Peyer's patch (tissue), 4 donors: Measurements from ENCODE around the gene KCNB1.
"Not testable (repeated sequence)": the region's sequence is repeated elsewhere in the genome, so short reads cannot be mapped to it uniquely, and the experiment has no call there.

ENCODE experiments used
- POLR2A ChIP-seq, 2 donors: fragments of 450-650 bp; IDR thresholded peaks; one replicate each; pipeline ENCODE4 v1.5.1; 2017; ENCODE audit warnings: antibody characterized with exemption in 2 of 2, mild to moderate bottlenecking in 2 of 2, moderate library complexity in 2 of 2
- TF ChIP-seq, protein P1 (sequence below), 6 experiments: fragments of 450-650 bp in 4 of 6; fragments of 200-600 bp in 2 of 6; sonication (generic) in 1 of 6; IDR thresholded peaks; one replicate each; pipeline ENCODE4 v1.5.1; 2017 to 2019; ENCODE audit warnings: antibody characterized with exemption in 6 of 6, mild to moderate bottlenecking in 3 of 6, moderate library complexity in 1 of 6

- TF ChIP-seq, protein P1, sequence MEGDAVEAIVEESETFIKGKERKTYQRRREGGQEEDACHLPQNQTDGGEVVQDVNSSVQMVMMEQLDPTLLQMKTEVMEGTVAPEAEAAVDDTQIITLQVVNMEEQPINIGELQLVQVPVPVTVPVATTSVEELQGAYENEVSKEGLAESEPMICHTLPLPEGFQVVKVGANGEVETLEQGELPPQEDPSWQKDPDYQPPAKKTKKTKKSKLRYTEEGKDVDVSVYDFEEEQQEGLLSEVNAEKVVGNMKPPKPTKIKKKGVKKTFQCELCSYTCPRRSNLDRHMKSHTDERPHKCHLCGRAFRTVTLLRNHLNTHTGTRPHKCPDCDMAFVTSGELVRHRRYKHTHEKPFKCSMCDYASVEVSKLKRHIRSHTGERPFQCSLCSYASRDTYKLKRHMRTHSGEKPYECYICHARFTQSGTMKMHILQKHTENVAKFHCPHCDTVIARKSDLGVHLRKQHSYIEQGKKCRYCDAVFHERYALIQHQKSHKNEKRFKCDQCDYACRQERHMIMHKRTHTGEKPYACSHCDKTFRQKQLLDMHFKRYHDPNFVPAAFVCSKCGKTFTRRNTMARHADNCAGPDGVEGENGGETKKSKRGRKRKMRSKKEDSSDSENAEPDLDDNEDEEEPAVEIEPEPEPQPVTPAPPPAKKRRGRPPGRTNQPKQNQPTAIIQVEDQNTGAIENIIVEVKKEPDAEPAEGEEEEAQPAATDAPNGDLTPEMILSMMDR (IDR thresholded peaks at IDR 0.05): not testable (repeated sequence)
- not testable (repeated sequence) for TF ChIP-seq POLR2A (IDR thresholded peaks at IDR 0.05)
Observed at GRCh38 chr20:49314052-49314451, 168.4 kb downstream of the KCNB1 start.
